HCT116 (cell line): ENCODE results near the gene FOXRED1.

Experiments
- ATF3 ChIP-seq: IDR thresholded peaks from 2 replicates; pipeline ENCODE4 v1.6.1; 2012
- CEBPB ChIP-seq: IDR thresholded peaks from 2 replicates; pipeline ENCODE4 v1.6.1; 2012; ENCODE audit warnings: low read depth
- EGR1 ChIP-seq: IDR thresholded peaks from 2 replicates; pipeline ENCODE4 v1.6.1; 2012; ENCODE audit warnings: low read depth
- ELF1 ChIP-seq: IDR thresholded peaks from 2 replicates; pipeline ENCODE4 v1.6.1; 2012; ENCODE audit warnings: low read depth, borderline replicate concordance
- MAX ChIP-seq: IDR thresholded peaks from 2 replicates; pipeline ENCODE4 v1.6.1; 2012
- POLR2A ChIP-seq: IDR thresholded peaks from 2 replicates; pipeline ENCODE4 v1.7.0; 2011; ENCODE audit warnings: borderline replicate concordance; ENCODE audit not compliant: insufficient read depth, insufficient read length; ENCODE audit errors: extremely low read depth
- SIN3A ChIP-seq: IDR thresholded peaks from 2 replicates; pipeline ENCODE4 v1.6.1; 2012; ENCODE audit warnings: low read depth
- TF ChIP-seq, protein P1 (sequence below), 3 experiments: fragments of 200-600 bp in 1 of 3; sonication (generic) in 1 of 3; IDR thresholded peaks in 2 of 3; conservative IDR thresholded peaks in 1 of 3; 2 replicates each; pipeline ENCODE4 v1.5.1; 2012 to 2017; ENCODE audit warnings: low read depth in 2 of 3, low read length in 2 of 3, antibody characterized with exemption in 1 of 3, borderline replicate concordance in 1 of 3, control low read depth in 1 of 3, mild to moderate bottlenecking in 1 of 3, mixed read lengths in 1 of 3, mixed run types in 1 of 3, moderate library complexity in 1 of 3; ENCODE audit not compliant: insufficient read depth in 1 of 3

- TF ChIP-seq, protein P1, sequence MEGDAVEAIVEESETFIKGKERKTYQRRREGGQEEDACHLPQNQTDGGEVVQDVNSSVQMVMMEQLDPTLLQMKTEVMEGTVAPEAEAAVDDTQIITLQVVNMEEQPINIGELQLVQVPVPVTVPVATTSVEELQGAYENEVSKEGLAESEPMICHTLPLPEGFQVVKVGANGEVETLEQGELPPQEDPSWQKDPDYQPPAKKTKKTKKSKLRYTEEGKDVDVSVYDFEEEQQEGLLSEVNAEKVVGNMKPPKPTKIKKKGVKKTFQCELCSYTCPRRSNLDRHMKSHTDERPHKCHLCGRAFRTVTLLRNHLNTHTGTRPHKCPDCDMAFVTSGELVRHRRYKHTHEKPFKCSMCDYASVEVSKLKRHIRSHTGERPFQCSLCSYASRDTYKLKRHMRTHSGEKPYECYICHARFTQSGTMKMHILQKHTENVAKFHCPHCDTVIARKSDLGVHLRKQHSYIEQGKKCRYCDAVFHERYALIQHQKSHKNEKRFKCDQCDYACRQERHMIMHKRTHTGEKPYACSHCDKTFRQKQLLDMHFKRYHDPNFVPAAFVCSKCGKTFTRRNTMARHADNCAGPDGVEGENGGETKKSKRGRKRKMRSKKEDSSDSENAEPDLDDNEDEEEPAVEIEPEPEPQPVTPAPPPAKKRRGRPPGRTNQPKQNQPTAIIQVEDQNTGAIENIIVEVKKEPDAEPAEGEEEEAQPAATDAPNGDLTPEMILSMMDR (IDR thresholded peaks at IDR 0.05 in 2 of 3, conservative IDR thresholded peaks at IDR 0.05 in 1 of 3; ENCODE audit: borderline replicate concordance in 1 of 3, insufficient read depth in 1 of 3, low read depth in 2 of 3, low read length in 2 of 3) = no peak
- TF ChIP-seq ELF1 (no peak), POLR2A (no peak), EGR1 (no peak), MAX (no peak), ATF3 (no peak), CEBPB (no peak), SIN3A (no peak)
Observed at GRCh38 chr11:126267650-126268049, 1.3 kb upstream of the FOXRED1 start.
